GM23338 (cell line): Measurements from ENCODE around the gene ABCA7. TPM values are rescaled to one million over a fixed set of nuclear protein-coding genes. Genes with fewer than 3 reads are reported as not detected.

ENCODE experiments used
- ATAC-seq: fragments of 200-7000 bp; cut with Tn5 transposase; 3 replicates; pipeline ENCODE4 v1.9.1; 2020
- DNase-seq: peaks from one replicate; pipeline ENCODE4 v3.0.0-alpha.2; 2015; ENCODE audit warnings: low spot score
- H2AFZ ChIP-seq: fragments of 200-600 bp; sonication (generic); 2 replicates; pipeline ENCODE4 v1.8.0; 2016; ENCODE audit warnings: antibody characterized with exemption, mild to moderate bottlenecking, moderate library complexity
- H3F3A ChIP-seq: fragments of 200-600 bp; sonication (generic); replicated peaks from 2 replicates; pipeline ENCODE4 v1.8.0; 2017; ENCODE audit warnings: antibody characterized with exemption, mixed run types, low read depth
- H3K27ac ChIP-seq: fragments of 200-600 bp; sonication (generic); 2 replicates; pipeline ENCODE4 v1.6.1; 2016; ENCODE audit warnings: low read depth
- H3K27me3 ChIP-seq: fragments of 200-600 bp; sonication (generic); 2 replicates; pipeline ENCODE4 v1.8.0; 2016; ENCODE audit warnings: mild to moderate bottlenecking, mixed run types, moderate library complexity; ENCODE audit not compliant: insufficient read depth
- H3K36me3 ChIP-seq: fragments of 200-600 bp; sonication (generic); 2 replicates; pipeline ENCODE4 v1.8.0; 2016; ENCODE audit warnings: mild to moderate bottlenecking; ENCODE audit not compliant: insufficient read depth
- H3K4me1 ChIP-seq: fragments of 200-600 bp; sonication (generic); 2 replicates; pipeline ENCODE4 v1.8.0; 2016; ENCODE audit warnings: mild to moderate bottlenecking, moderate library complexity; ENCODE audit not compliant: insufficient read depth
- H3K4me2 ChIP-seq: fragments of 200-600 bp; sonication (generic); 2 replicates; pipeline ENCODE4 v1.7.1; 2017; ENCODE audit warnings: mixed run types
- H3K4me3 ChIP-seq: fragments of 200-600 bp; sonication (generic); 2 replicates; pipeline ENCODE4 v1.6.1; 2016; ENCODE audit warnings: mixed run types
- H3K79me2 ChIP-seq: fragments of 200-600 bp; sonication (generic); replicated peaks from 2 replicates; pipeline ENCODE4 v1.8.0; 2017; ENCODE audit warnings: mild to moderate bottlenecking; ENCODE audit not compliant: insufficient read depth
- H3K9me2 ChIP-seq: fragments of 200-600 bp; sonication (generic); 2 replicates; pipeline ENCODE4 v1.8.0; 2017; ENCODE audit not compliant: insufficient read depth
- H4K20me1 ChIP-seq: fragments of 200-600 bp; sonication (generic); replicated peaks from 2 replicates; pipeline ENCODE4 v1.8.0; 2017; ENCODE audit warnings: mild to moderate bottlenecking; ENCODE audit not compliant: insufficient read depth
- H3K27ac Mint-ChIP-seq: 2 replicates; pipeline ENCODE4 v1.8.0; 2020; ENCODE audit warnings: inconsistent platforms, mild to moderate bottlenecking, moderate library complexity, mixed read lengths
- H3K27me3 Mint-ChIP-seq: 3 replicates; pipeline ENCODE4 v1.8.0; 2022; ENCODE audit warnings: low read depth, mild to moderate bottlenecking, moderate library complexity, mixed read lengths, inconsistent platforms; ENCODE audit not compliant: insufficient read depth, poor library complexity
- H3K36me3 Mint-ChIP-seq: 3 replicates; pipeline ENCODE4 v1.8.0; 2021; ENCODE audit warnings: low read depth, mild to moderate bottlenecking, inconsistent platforms, moderate library complexity, mixed read lengths
- H3K4me1 Mint-ChIP-seq: 3 replicates; pipeline ENCODE4 v1.8.0; 2020; ENCODE audit warnings: mild to moderate bottlenecking, inconsistent platforms, mixed read lengths
- H3K4me3 Mint-ChIP-seq: 3 replicates; pipeline ENCODE4 v1.8.0; 2021; ENCODE audit warnings: moderate library complexity, mild to moderate bottlenecking, inconsistent platforms, mixed read lengths
- H3K9me3 Mint-ChIP-seq: 3 replicates; pipeline ENCODE4 v1.8.0; 2020; ENCODE audit warnings: moderate library complexity, mild to moderate bottlenecking, inconsistent platforms, mixed read lengths
- EZH2 ChIP-seq: fragments of 200-600 bp; sonication (generic); IDR thresholded peaks from one replicate; pipeline ENCODE4 v1.8.0; 2017; ENCODE audit warnings: antibody characterized with exemption, mild to moderate bottlenecking, low read depth; ENCODE audit not compliant: unreplicated experiment
- EZH2phosphoT487 ChIP-seq: fragments of 200-600 bp; sonication (generic); IDR thresholded peaks from one replicate; pipeline ENCODE4 v1.8.1; 2018; ENCODE audit warnings: antibody characterized with exemption; ENCODE audit not compliant: unreplicated experiment
- JUNB ChIP-seq: IDR thresholded peaks from one replicate; pipeline ENCODE4 v1.6.1; 2016; ENCODE audit warnings: antibody characterized with exemption; ENCODE audit not compliant: unreplicated experiment
- POLR2AphosphoS5 ChIP-seq: IDR thresholded peaks from 2 replicates; pipeline ENCODE4 v1.6.1; 2016; ENCODE audit warnings: antibody characterized with exemption, low read depth
- REST ChIP-seq: IDR thresholded peaks from one replicate; pipeline ENCODE4 v1.6.1; 2018; ENCODE audit warnings: antibody characterized with exemption; ENCODE audit not compliant: unreplicated experiment
- ZNF114 ChIP-seq: fragments of 250-450 bp; sonication (Bioruptor Pico); IDR thresholded peaks from 2 replicates; pipeline ENCODE4 v1.5.0; 2020; ENCODE audit warnings: mild to moderate bottlenecking, moderate library complexity
- ZNF331 ChIP-seq: fragments of 250-450 bp; sonication (Bioruptor Pico); IDR thresholded peaks from 2 replicates; pipeline ENCODE4 v1.5.0; 2020; ENCODE audit warnings: low read depth, mild to moderate bottlenecking, moderate library complexity
- polyA plus RNA-seq: library from polyadenylated mRNA; unstranded; fragments of >200 nt; fragmentation: Nextera tagmentation; extraction: Ambion mirVana; gene quantifications from 2 replicates; pipeline ENCODE4 v1.2.1, GENCODE V29; 2016
- total RNA-seq: library from RNA; depleted of rRNA; stranded (reverse); fragments of >200 nt; shearing (Covaris generic); gene quantifications from 2 replicates; pipeline ENCODE4 v1.2.3, GENCODE V29; 2014

The ABCA7 gene
- total and polyA plus RNA-seq, 2 experiments from 2014 or later, result 22.2 to 27.4 TPM

- no peak for TF ChIP-seq EZH2
- TF ChIP-seq POLR2AphosphoS5, result peak; percentile 29
- peaks cover 38% of the 10 kb centered on the region for H3K36me3 Mint-ChIP-seq
- peak overlapping the region; percentile 98 for H3K27ac ChIP-seq
Measured at GRCh38 chr19:1028062-1028926, 11.6 kb upstream of the ABCA7 start.

GRCh38 chr19:1032264-1032867 is 7.5 kb upstream of the ABCA7 start:
- Histone ChIP-seq H3K36me3 (peaks cover 29% of the 10 kb centered on the region), H4K20me1 (peaks cover 24% of the 10 kb centered on the region; the same call in 1 of the 2 replicates), H3K79me2 (peaks cover 42% of the 10 kb centered on the region), H3K9me2 (no peaks in the 10 kb centered on the region), H3K4me1 (peaks cover 4% of the 10 kb centered on the region), H3K27me3 (no peaks in the 10 kb centered on the region), H3F3A (peaks cover 30% of the 10 kb centered on the region), H3K27ac (no peak overlapping the region), H3K4me2 (no peak overlapping the region), H2AFZ (no peak overlapping the region), H3K4me3 (no peak overlapping the region)
- H3K9me3 Mint-ChIP-seq, result no peaks in the 10 kb centered on the region; the same call in 2 of the 3 replicates
- peaks cover 29% of the 10 kb centered on the region for H3K27me3 Mint-ChIP-seq
- H3K4me1 Mint-ChIP-seq, result peaks cover 9% of the 10 kb centered on the region
- no peak for TF ChIP-seq REST
- no peak for TF ChIP-seq EZH2
- TF ChIP-seq EZH2phosphoT487, result no peak
- TF ChIP-seq JUNB, result no peak
- TF ChIP-seq ZNF331 (CRISPR knock-in tag), result no peak
- TF ChIP-seq ZNF114 (CRISPR knock-in tag), result no peak
- no peak overlapping the region for H3K4me3 Mint-ChIP-seq
- peaks cover 60% of the 10 kb centered on the region for H3K36me3 Mint-ChIP-seq
- DNase-seq (no peak), ATAC-seq (no peak)
- H3K27ac Mint-ChIP-seq, result no peak overlapping the region

More at GRCh38 chr19:1028062-1028926, 11.6 kb upstream of the ABCA7 start:
- Mint-ChIP-seq H3K27ac (peak overlapping the region; percentile 85; the same call in 1 of the 2 replicates), H3K4me3 (peak overlapping the region; percentile 95), H3K4me1 (peaks cover 14% of the 10 kb centered on the region), H3K9me3 (no peaks in the 10 kb centered on the region), H3K27me3 (peaks cover 29% of the 10 kb centered on the region)
- Histone ChIP-seq H3K4me1 (peaks cover 8% of the 10 kb centered on the region), H2AFZ (no peak overlapping the region), H4K20me1 (peaks cover 20% of the 10 kb centered on the region), H3K79me2 (peaks cover 50% of the 10 kb centered on the region), H3K36me3 (peaks cover 20% of the 10 kb centered on the region), H3K9me2 (no peaks in the 10 kb centered on the region), H3F3A (peaks cover 25% of the 10 kb centered on the region), H3K4me2 (peak overlapping the region; percentile 99), H3K4me3 (peak overlapping the region; percentile 99), H3K27me3 (no peaks in the 10 kb centered on the region)
- ATAC-seq, result peak; percentile 21
- DNase-seq, result peak; percentile 92
